Kidney (tissue), 14 donors: ENCODE data around the gene CDC14A. TPM values are rescaled to one million over a fixed set of nuclear protein-coding genes. Genes with fewer than 3 reads are reported as not detected.
A peak's percentile ranks its signal among the peaks of the same experiment; 100 is the strongest.

Source experiments
- DNase-seq, 5 donors: peaks; one replicate each; pipeline ENCODE4 v3.0.0-alpha.2; 2013 to 2020
- FAIRE-seq: peaks from 2 replicates; lab custom pipeline; 2012; peaks lifted over from hg19 to GRCh38; lab: Jason Lieb, UNC
- H3K27ac ChIP-seq, 2 donors: one replicate each; pipeline ENCODE4 v1.7.0; 2013; ENCODE audit warnings: low read depth in 2 of 2, low read length in 2 of 2, inconsistent platforms in 1 of 2
- H3K27me3 ChIP-seq: one replicate; pipeline ENCODE4 v1.7.1; 2013; ENCODE audit warnings: low read length, inconsistent platforms; ENCODE audit not compliant: control insufficient read depth, insufficient read depth
- H3K36me3 ChIP-seq, 3 donors: one replicate each; pipeline versions ENCODE4 v1.7.0 to v1.7.1; 2013; ENCODE audit warnings: low read length in 3 of 3, control low read depth in 1 of 3, inconsistent platforms in 1 of 3; ENCODE audit not compliant: insufficient read depth in 3 of 3, control insufficient read depth in 2 of 3
- H3K4me1 ChIP-seq, 3 donors: one replicate each; pipeline versions ENCODE4 v1.7.0 to v1.7.1; 2013; ENCODE audit warnings: low read length in 3 of 3, inconsistent platforms in 1 of 3, low read depth in 1 of 3; ENCODE audit not compliant: control insufficient read depth in 2 of 3, insufficient read depth in 2 of 3
- H3K4me3 ChIP-seq, 3 donors: one replicate each; pipeline versions ENCODE4 v1.7.0 to v1.8.1; 2013; ENCODE audit warnings: low read length in 3 of 3, control low read depth in 1 of 3, inconsistent platforms in 1 of 3
- H3K9ac ChIP-seq, 3 donors: one replicate each; pipeline versions ENCODE4 v1.7.0 to v1.7.1; 2013; ENCODE audit warnings: low read length in 3 of 3, control low read depth in 1 of 3, inconsistent platforms in 1 of 3
- H3K9me3 ChIP-seq, 3 donors: one replicate each; pipeline versions ENCODE4 v1.7.0 to v1.7.1; 2013; ENCODE audit warnings: low read length in 3 of 3, control low read depth in 1 of 3, inconsistent platforms in 1 of 3; ENCODE audit not compliant: control insufficient read depth in 2 of 3, insufficient read depth in 1 of 3
- intact Hi-C: fragments of 100-400 bp; cut with DNase I; formaldehyde crosslinking; loops from one replicate; pipeline ENCODE4 v1.11.1; 2022
- polyA plus RNA-seq: library from polyadenylated mRNA; stranded (reverse); fragments of 350-450 nt; fragmentation: Illumina TruSeq; extraction: RNeasy Lipid Tissue Mini Kit (QIAGEN cat#74804); gene quantifications from one replicate; pipeline ENCODE4 v1.2.3, GENCODE V29; 2014; ENCODE audit warnings: low read depth, low replicate concordance; ENCODE audit not compliant: insufficient read depth
- total RNA-seq: library from RNA; stranded (reverse); fragmentation: NEBNext Ultra II Directional; extraction: Animal tissue kit (Norgen Biotek cat#: 25700); gene quantifications from one replicate; pipeline ENCODE4 v1.2.1, GENCODE V29; 2021
- TF ChIP-seq, protein P1 (sequence below): IDR thresholded peaks from 3 replicates; pipeline ENCODE4 v1.5.1; 2012; ENCODE audit warnings: mild to moderate bottlenecking, moderate library complexity, borderline replicate concordance; ENCODE audit not compliant: insufficient read depth; ENCODE audit errors: extremely low read depth
- donor health status: control.
- donor health status: control.
- donor health status: control.
- donor health status: control.
- donor health status: control.
- donor health status: DM: yes; HTN: yes; CAD: no.
- donor health status: Normal renal cell carcinoma (clear cell type).

The CDC14A gene
- total and polyA plus RNA-seq, 2 donors from 2014 or later: 4.7 to 11.9 TPM

DNA sequence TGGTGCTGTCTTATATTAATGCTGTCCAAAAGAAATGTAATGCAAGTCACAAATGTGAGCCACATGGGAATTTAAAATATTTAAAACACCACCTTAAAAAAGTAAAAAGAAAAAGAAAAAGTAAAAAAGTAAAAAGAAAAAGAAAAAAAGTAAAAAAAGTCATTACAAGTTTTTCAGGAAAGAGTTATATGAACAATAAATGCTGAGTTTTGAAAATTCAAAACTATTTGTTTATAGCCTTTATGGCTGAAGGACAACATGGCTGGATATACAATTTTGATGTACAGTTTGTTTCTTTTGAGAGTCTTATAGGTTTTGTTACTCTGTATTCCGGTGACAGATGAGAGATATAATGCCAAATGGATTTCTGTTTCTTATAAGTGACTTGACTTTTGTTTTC is 214.8 kb downstream of the CDC14A start:
- no peaks in the 10 kb centered on the region for H3K27me3 ChIP-seq
- no peak overlapping the region for H3K4me3 ChIP-seq
- H3K9ac ChIP-seq: no peak overlapping the region
- no peaks in the 10 kb centered on the region for H3K9me3 ChIP-seq
- no peaks in the 10 kb centered on the region for H3K4me1 ChIP-seq
- TF ChIP-seq, protein P1, sequence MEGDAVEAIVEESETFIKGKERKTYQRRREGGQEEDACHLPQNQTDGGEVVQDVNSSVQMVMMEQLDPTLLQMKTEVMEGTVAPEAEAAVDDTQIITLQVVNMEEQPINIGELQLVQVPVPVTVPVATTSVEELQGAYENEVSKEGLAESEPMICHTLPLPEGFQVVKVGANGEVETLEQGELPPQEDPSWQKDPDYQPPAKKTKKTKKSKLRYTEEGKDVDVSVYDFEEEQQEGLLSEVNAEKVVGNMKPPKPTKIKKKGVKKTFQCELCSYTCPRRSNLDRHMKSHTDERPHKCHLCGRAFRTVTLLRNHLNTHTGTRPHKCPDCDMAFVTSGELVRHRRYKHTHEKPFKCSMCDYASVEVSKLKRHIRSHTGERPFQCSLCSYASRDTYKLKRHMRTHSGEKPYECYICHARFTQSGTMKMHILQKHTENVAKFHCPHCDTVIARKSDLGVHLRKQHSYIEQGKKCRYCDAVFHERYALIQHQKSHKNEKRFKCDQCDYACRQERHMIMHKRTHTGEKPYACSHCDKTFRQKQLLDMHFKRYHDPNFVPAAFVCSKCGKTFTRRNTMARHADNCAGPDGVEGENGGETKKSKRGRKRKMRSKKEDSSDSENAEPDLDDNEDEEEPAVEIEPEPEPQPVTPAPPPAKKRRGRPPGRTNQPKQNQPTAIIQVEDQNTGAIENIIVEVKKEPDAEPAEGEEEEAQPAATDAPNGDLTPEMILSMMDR: no peak
- no peaks in the 10 kb centered on the region for H3K36me3 ChIP-seq
- DNase-seq (no peak), FAIRE-seq (peak; percentile 66)
- H3K27ac ChIP-seq: no peak overlapping the region
- intact Hi-C loops: no loop called here

Other genes with a start within 250 kb of the CDC14A start
- 2.1 TPM for gene SASS6, start 219.6 kb upstream of the CDC14A start, total RNA-seq
- 1.1 TPM for gene SASS6, start 219.6 kb upstream of the CDC14A start, polyA plus RNA-seq
- gene TRMT13, start 219.3 kb upstream of the CDC14A start, total RNA-seq: 16.9 TPM
- 5.9 TPM for gene TRMT13, start 219.3 kb upstream of the CDC14A start, polyA plus RNA-seq
- gene LRRC39, start 174.2 kb upstream of the CDC14A start, total RNA-seq: 0.35 TPM
- 0.45 TPM for gene LRRC39, start 174.2 kb upstream of the CDC14A start, polyA plus RNA-seq
- 18.7 TPM for gene DBT, start 102.7 kb upstream of the CDC14A start, total RNA-seq
- gene DBT, start 102.7 kb upstream of the CDC14A start, polyA plus RNA-seq: 7.7 TPM
- gene RTCA, start 86.3 kb upstream of the CDC14A start, total RNA-seq: 30.8 TPM
- gene RTCA, start 86.3 kb upstream of the CDC14A start, polyA plus RNA-seq: 51.1 TPM
- gene GPR88, start 185.6 kb downstream of the CDC14A start, total RNA-seq: 0.35 TPM
- gene GPR88, start 185.6 kb downstream of the CDC14A start, polyA plus RNA-seq: 0.15 TPM